Measurements from ENCODE around the gene GOLPH3. TPM values are rescaled to one million over a fixed set of nuclear protein-coding genes. Genes with fewer than 3 reads are reported as not detected.

GOLPH3 gene
- total and polyA plus RNA-seq, 4 donors: 64.1 to 116 (median 68.5) TPM

DNA sequence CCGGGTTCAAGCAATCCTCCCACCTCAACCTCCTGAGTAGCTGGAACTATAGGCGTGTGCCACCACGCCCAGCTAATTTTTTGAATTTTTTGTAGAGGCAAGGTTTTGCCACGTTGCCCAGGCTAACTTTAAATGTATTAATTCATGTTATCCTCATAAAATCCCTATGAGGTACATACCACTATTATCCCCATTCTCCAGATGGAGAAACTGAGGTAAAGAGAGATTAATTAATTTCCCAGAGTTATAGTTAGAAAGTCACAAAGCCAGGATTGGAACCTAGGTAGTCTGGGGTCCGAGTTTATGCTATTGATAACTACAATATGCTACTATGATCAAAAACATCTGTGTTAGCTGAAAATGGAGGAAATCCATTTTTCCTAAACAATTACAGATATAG, 31.9 kb upstream of the GOLPH3 start:
- no peaks in the 10 kb centered on the region for H3K27me3 ChIP-seq (ENCODE audit: control insufficient read depth in 4 of 4, insufficient read depth in 4 of 4, low read length in 3 of 4)
- H3K4me1 ChIP-seq (ENCODE audit: control insufficient read depth in 4 of 4, insufficient read depth in 4 of 4, low read length in 3 of 4): peaks cover 16 to 50% (median 33%) of the 10 kb centered on the region in 4 donors
- TF ChIP-seq, protein P1, sequence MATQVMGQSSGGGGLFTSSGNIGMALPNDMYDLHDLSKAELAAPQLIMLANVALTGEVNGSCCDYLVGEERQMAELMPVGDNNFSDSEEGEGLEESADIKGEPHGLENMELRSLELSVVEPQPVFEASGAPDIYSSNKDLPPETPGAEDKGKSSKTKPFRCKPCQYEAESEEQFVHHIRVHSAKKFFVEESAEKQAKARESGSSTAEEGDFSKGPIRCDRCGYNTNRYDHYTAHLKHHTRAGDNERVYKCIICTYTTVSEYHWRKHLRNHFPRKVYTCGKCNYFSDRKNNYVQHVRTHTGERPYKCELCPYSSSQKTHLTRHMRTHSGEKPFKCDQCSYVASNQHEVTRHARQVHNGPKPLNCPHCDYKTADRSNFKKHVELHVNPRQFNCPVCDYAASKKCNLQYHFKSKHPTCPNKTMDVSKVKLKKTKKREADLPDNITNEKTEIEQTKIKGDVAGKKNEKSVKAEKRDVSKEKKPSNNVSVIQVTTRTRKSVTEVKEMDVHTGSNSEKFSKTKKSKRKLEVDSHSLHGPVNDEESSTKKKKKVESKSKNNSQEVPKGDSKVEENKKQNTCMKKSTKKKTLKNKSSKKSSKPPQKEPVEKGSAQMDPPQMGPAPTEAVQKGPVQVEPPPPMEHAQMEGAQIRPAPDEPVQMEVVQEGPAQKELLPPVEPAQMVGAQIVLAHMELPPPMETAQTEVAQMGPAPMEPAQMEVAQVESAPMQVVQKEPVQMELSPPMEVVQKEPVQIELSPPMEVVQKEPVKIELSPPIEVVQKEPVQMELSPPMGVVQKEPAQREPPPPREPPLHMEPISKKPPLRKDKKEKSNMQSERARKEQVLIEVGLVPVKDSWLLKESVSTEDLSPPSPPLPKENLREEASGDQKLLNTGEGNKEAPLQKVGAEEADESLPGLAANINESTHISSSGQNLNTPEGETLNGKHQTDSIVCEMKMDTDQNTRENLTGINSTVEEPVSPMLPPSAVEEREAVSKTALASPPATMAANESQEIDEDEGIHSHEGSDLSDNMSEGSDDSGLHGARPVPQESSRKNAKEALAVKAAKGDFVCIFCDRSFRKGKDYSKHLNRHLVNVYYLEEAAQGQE (IDR thresholded peaks at IDR 0.05): no peak
- TF ChIP-seq TAF1 (conservative IDR thresholded peaks at IDR 0.05) (no peak), FOXA2 (IDR thresholded peaks at IDR 0.05) (no peak), SP1 (IDR thresholded peaks at IDR 0.05) (no peak)
- TF ChIP-seq, protein P2, sequence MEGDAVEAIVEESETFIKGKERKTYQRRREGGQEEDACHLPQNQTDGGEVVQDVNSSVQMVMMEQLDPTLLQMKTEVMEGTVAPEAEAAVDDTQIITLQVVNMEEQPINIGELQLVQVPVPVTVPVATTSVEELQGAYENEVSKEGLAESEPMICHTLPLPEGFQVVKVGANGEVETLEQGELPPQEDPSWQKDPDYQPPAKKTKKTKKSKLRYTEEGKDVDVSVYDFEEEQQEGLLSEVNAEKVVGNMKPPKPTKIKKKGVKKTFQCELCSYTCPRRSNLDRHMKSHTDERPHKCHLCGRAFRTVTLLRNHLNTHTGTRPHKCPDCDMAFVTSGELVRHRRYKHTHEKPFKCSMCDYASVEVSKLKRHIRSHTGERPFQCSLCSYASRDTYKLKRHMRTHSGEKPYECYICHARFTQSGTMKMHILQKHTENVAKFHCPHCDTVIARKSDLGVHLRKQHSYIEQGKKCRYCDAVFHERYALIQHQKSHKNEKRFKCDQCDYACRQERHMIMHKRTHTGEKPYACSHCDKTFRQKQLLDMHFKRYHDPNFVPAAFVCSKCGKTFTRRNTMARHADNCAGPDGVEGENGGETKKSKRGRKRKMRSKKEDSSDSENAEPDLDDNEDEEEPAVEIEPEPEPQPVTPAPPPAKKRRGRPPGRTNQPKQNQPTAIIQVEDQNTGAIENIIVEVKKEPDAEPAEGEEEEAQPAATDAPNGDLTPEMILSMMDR (IDR thresholded peaks at IDR 0.05; ENCODE audit: low read depth, low read length, missing input control): no peak
- H3K9me3 ChIP-seq (ENCODE audit: control insufficient read depth in 4 of 4, low read length in 3 of 4): no peaks in the 10 kb centered on the region
- no peak overlapping the region for H3K9ac ChIP-seq (ENCODE audit: low read depth in 1 of 2, low read length in 2 of 2)
- DNase-seq (ENCODE audit: low spot score): no peak
- no peaks in the 10 kb centered on the region for H3K36me3 ChIP-seq (ENCODE audit: control insufficient read depth in 4 of 4, insufficient read depth in 3 of 4, low read depth in 1 of 4, low read length in 3 of 4)
- WGBS: 81% methylated on average over 5 of the region's 5 CpGs
- peak overlapping the region; percentile 27 to 64 for H3K27ac ChIP-seq (ENCODE audit: low read depth in 1 of 2, low read length in 2 of 2)
- no peak overlapping the region for H3K4me3 ChIP-seq (ENCODE audit: low read depth in 1 of 3, low read length in 3 of 3)

DNA sequence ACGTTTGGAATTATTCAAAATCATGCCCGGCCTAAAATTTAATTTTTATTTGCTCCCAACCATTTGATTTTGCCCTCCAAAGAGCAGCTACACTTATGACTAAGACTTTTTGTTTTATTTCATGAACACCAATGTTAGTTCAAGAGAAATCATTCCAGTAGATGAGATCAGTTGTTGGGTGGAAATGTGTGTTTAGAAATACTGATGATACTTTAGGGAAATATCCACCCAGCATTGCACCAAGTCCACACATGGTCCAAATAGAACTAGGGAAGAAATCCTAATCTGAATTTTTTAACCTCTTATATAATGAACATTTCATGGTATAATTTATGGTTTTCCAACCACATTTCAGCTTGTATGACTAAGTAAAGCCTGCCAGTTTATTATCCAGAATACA, 28.3 kb upstream of the GOLPH3 start:
- TF ChIP-seq, protein P3, sequence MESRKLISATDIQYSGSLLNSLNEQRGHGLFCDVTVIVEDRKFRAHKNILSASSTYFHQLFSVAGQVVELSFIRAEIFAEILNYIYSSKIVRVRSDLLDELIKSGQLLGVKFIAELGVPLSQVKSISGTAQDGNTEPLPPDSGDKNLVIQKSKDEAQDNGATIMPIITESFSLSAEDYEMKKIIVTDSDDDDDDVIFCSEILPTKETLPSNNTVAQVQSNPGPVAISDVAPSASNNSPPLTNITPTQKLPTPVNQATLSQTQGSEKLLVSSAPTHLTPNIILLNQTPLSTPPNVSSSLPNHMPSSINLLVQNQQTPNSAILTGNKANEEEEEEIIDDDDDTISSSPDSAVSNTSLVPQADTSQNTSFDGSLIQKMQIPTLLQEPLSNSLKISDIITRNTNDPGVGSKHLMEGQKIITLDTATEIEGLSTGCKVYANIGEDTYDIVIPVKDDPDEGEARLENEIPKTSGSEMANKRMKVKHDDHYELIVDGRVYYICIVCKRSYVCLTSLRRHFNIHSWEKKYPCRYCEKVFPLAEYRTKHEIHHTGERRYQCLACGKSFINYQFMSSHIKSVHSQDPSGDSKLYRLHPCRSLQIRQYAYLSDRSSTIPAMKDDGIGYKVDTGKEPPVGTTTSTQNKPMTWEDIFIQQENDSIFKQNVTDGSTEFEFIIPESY (IDR thresholded peaks at IDR 0.05): peak; percentile 71
- TF ChIP-seq, protein P4, sequence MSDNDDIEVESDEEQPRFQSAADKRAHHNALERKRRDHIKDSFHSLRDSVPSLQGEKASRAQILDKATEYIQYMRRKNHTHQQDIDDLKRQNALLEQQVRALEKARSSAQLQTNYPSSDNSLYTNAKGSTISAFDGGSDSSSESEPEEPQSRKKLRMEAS (IDR thresholded peaks at IDR 0.05): peak; percentile 60
- TF ChIP-seq, protein P2 (IDR thresholded peaks at IDR 0.05; ENCODE audit: low read depth, low read length, missing input control): no peak
- TF ChIP-seq EGR1 (IDR thresholded peaks at IDR 0.05; ENCODE audit: low read depth in 2 of 2) (peak in 1 of 2 donors; percentile 52), FOXA2 (IDR thresholded peaks at IDR 0.05) (no peak), RAD21 (IDR thresholded peaks at IDR 0.05) (peak; percentile 13 to 32), YY1 (IDR thresholded peaks at IDR 0.05) (peak; percentile 51), JUND (IDR thresholded peaks at IDR 0.05) (peak; percentile 45 to 69), RXRA (IDR thresholded peaks at IDR 0.05) (peak; percentile 8 to 74), HNF4G (IDR thresholded peaks at IDR 0.05) (no peak), SP1 (IDR thresholded peaks at IDR 0.05) (peak; percentile 42), HNF4A (conservative IDR thresholded peaks at IDR 0.05) (peak in 1 of 2 donors; percentile 68)
- TF ChIP-seq, protein P5, sequence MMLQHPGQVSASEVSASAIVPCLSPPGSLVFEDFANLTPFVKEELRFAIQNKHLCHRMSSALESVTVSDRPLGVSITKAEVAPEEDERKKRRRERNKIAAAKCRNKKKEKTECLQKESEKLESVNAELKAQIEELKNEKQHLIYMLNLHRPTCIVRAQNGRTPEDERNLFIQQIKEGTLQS (IDR thresholded peaks at IDR 0.05): no peak
- TF ChIP-seq, protein P1 (IDR thresholded peaks at IDR 0.05): peak; percentile 17
- DNase-seq (ENCODE audit: low spot score): no peak
- peaks cover 10 to 49% (median 29%) of the 10 kb centered on the region in 4 donors for H3K4me1 ChIP-seq (ENCODE audit: control insufficient read depth in 4 of 4, insufficient read depth in 4 of 4, low read length in 3 of 4)
- no peaks in the 10 kb centered on the region for H3K9me3 ChIP-seq (ENCODE audit: control insufficient read depth in 4 of 4, low read length in 3 of 4)
- peak overlapping the region; percentile 84 to 90 for H3K27ac ChIP-seq (ENCODE audit: low read depth in 1 of 2, low read length in 2 of 2)
- H3K36me3 ChIP-seq (ENCODE audit: control insufficient read depth in 4 of 4, insufficient read depth in 3 of 4, low read depth in 1 of 4, low read length in 3 of 4): no peaks in the 10 kb centered on the region
- H3K27me3 ChIP-seq (ENCODE audit: control insufficient read depth in 4 of 4, insufficient read depth in 4 of 4, low read length in 3 of 4): no peaks in the 10 kb centered on the region
- H3K4me3 ChIP-seq (ENCODE audit: low read depth in 1 of 3, low read length in 3 of 3): no peak overlapping the region
- no peak overlapping the region for H3K9ac ChIP-seq (ENCODE audit: low read depth in 1 of 2, low read length in 2 of 2)
- 60% methylated on average over 2 of the region's 2 CpGs for WGBS
